Stimulated activated CD4-positive, alpha-beta T cell treated with anti-CD3 and anti-CD28 coated beads, Interleukin-1b, Interleukin-23, amount 100 ng/mL, for 4 hours (primary cell): ENCODE data around the gene NDUFA11.

Experiments
- DNase-seq, 2 donors: peaks; one replicate each; pipeline ENCODE4 v3.0.0-alpha.2; 2020; ENCODE audit warnings: low read depth in 2 of 2

The NDUFA11 gene

GRCh38 chr19:5932609-5933262 is 29.1 kb upstream of the NDUFA11 start:
- no peak for DNase-seq

- DNase-seq, result no peak
These were observed 28.6 kb upstream of the NDUFA11 start for GRCh38 chr19:5932146-5932545.

GRCh38 chr19:5931251-5931650 is 27.7 kb upstream of the NDUFA11 start:
- DNase-seq, result no peak

- DNase-seq, result no peak
These were observed 26.0 kb upstream of the NDUFA11 start for GRCh38 chr19:5929625-5930024.

GRCh38 chr19:5929179-5929578 is 25.6 kb upstream of the NDUFA11 start:
- DNase-seq, result no peak

GRCh38 chr19:5927441-5927821 is 23.8 kb upstream of the NDUFA11 start:
- no peak for DNase-seq

GRCh38 chr19:5926641-5927440 is 23.3 kb upstream of the NDUFA11 start:
- DNase-seq, result no peak

- DNase-seq, result no peak
These were observed 22.3 kb upstream of the NDUFA11 start for GRCh38 chr19:5925830-5926427.

GRCh38 chr19:5923356-5923755 is 19.8 kb upstream of the NDUFA11 start:
- DNase-seq, result no peak

GRCh38 chr19:5922161-5922545 is 18.6 kb upstream of the NDUFA11 start:
- no peak for DNase-seq

GRCh38 chr19:5921516-5922160 is 18.0 kb upstream of the NDUFA11 start:
- DNase-seq, result no peak

- DNase-seq, result no peak
These were observed 15.0 kb upstream of the NDUFA11 start for GRCh38 chr19:5918463-5919079.

- no peak for DNase-seq
These were observed 14.0 kb upstream of the NDUFA11 start for GRCh38 chr19:5917431-5918107.

- DNase-seq, result no peak
These were observed 12.7 kb upstream of the NDUFA11 start for GRCh38 chr19:5916181-5916708.

GRCh38 chr19:5915782-5916165 is 12.2 kb upstream of the NDUFA11 start:
- no peak for DNase-seq

GRCh38 chr19:5914946-5915781 is 11.6 kb upstream of the NDUFA11 start:
- DNase-seq, result no peak

- DNase-seq, result no peak
These were observed 10.8 kb upstream of the NDUFA11 start for GRCh38 chr19:5914358-5914774.

- no peak for DNase-seq
These were observed 10.3 kb upstream of the NDUFA11 start, which contains the start of gene CAPS for GRCh38 chr19:5913739-5914357. CAPS (plus strand) TSS chr19:5914254; CDS start chr19:5914407, 153 bp downstream.

GRCh38 chr19:5911366-5911765 is 7.8 kb upstream of the NDUFA11 start:
- no peak for DNase-seq

GRCh38 chr19:5910638-5910907 is 7.0 kb upstream of the NDUFA11 start:
- no peak for DNase-seq
